Occipital lobe (tissue), 2 donors: ENCODE results near the gene SULT4A1. TPM values are rescaled to one million over a fixed set of nuclear protein-coding genes. Genes with fewer than 3 reads are reported as not detected.

ENCODE experiments used
- DNase-seq: peaks from one replicate; lab custom pipeline; 2025; lab: John Stamatoyannopoulos, UW
- total RNA-seq: library from RNA; depleted of rRNA; stranded (reverse); fragments of >200 nt; gene quantifications from one replicate; pipeline ENCODE4 v1.2.3, GENCODE V29; 2014

SULT4A1 gene
- total RNA-seq, 1 donor from 2014 or later = 51.6 TPM

DNA sequence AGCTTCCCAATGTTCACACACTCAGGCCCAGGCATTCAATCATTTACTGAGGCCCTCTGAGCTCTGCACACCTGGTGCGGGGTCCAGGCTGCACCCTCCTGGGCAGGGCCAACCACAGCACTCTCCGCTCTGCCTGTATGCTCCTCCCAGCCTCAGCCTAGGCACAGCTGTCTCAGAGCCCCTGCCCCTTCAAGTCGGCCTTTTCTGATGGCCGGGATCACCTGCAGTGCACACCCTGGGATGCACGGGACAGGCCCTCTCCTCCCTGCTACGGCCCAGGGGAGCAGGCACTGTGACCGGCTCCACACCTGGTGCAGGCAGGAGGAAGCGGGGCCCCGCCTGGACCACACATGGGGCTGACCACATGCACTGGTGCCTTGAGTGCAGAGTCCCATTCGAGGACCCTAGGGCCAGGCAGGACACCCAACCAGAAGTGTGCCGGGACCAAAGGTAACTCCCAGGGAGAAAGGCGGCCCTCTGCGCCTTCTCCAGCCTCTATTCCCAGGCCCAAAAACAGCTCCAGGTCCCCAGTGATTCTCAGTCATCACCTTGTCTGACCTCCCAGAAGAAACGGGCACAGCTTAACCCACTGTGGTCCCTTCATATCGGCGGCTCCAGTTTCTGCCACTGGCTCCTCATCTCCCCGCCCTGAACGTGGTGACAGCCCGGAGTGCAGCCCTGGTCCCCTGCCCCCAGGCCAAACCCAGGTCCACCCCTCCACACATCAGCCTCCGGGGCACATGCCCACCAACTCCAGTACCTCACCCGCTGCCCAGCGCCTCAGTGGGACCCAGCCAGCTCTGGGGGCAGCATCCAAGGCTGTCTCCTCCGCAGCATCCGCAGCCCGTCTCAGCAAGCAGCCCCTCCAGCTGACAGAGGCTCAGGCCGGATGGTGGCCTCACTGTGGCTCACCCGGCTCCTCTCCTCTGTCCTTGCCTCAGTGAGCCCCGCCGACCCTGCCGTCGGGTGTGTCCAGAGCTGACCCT lies 17.5 kb downstream of the SULT4A1 start:
- no peak for DNase-seq

DNA sequence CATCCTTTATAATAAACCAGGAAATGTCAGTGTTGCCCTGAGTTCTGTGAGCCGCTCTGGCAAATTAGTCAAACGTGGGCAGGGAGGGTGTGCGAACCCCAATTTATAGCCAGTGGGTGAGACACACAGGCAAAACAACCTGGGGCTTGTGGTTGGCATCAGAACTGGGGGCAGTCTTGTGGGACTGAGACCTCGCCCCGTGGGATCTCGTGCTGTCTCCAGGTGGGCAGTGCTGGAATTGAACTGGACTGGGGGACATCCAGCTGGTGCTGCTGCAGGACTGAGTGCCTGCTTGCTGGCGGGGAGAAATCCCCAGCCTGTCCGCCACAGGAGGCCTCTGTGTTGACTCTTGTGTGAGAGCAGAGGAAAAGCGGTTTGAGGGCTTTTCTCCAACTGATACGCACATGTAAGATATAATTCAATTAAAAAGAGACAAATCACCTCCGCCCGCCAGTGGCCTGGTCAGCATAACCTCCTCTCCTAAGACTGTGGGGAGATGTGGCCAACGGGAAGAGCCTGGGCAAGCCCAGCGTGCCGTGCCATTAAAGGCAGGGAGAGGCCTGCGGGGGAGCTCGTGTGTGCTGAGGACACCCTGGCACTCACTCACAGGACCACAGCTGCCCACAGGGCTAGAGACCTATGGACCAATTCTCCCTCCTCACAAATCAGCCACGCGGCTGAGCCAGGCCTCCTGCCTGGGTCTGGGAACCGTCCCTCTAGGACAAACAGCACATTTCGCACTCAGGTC lies 18.4 kb downstream of the SULT4A1 start:
- DNase-seq = no peak

GRCh38 chr22:43841742-43842141 lies 20.6 kb downstream of the SULT4A1 start:
- DNase-seq = no peak

- no peak for DNase-seq
Measured at GRCh38 chr22:43840851-43841250, 21.5 kb downstream of the SULT4A1 start.

DNA sequence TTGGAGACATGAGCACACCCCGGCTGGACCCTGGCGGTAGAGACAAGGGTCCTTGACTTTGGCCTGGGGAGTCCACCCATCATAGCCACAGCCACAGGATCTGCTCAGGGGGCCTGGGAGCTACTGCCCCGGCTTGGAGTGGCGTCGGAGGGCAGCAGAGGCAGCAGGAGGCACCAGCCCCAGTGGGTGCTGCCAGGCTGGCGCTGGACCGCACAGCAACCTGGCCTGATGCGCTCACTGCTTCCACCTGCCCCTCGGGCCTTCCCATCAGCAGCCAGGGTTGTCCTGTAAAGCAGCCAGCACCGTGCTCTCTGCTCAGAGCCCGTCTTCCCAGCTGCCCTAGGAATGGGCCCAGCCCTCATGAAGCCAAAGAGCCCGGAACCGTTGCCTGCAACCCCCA lies 21.9 kb downstream of the SULT4A1 start:
- no peak for DNase-seq

- no peak for DNase-seq
Measured at GRCh38 chr22:43839781-43840180, 22.5 kb downstream of the SULT4A1 start.

GRCh38 chr22:43838571-43839307 lies 23.6 kb downstream of the SULT4A1 start:
- DNase-seq = no peak

DNA sequence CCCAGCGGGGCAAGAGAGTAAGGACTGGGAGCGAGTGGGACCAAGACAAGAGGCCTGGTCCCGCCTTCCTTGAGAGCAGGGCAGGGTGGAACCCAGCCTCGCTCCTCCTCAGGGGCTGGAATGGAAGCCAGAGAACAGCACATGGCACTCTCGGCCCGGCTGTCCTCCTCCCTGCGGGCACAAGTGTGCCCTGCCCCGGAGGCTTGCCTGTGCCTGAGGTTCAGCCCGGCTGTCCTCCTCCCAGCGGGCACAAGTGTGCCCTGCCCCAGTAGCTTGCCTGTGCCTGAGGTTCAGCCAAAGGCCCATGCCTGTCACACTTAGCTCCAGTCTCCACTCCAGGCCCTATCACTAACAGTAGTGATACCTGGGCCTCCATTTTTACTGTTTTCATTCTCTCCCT lies 24.2 kb downstream of the SULT4A1 start:
- no peak for DNase-seq

GRCh38 chr22:43837666-43838065 lies 24.6 kb downstream of the SULT4A1 start:
- no peak for DNase-seq

DNA sequence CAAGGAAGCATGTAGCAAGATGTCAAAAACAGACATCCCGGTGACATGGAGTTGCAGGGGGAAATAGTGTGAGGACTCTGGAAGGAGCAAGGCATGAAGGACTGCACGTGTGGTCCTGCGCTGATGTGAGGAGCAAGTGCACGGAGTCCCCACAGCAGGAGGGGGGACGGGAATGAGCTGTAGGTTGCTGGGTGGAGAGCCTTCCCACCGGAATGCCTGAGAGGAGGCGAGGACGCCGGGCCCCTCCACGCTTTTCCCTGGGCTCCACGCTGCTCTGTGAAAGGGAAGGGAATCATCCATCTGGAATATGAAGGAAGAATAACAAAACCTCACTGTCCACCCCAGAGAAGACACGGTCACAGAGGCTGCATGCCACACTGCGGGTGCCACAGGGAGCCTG lies 26.6 kb downstream of the SULT4A1 start:
- no peak for DNase-seq

DNA sequence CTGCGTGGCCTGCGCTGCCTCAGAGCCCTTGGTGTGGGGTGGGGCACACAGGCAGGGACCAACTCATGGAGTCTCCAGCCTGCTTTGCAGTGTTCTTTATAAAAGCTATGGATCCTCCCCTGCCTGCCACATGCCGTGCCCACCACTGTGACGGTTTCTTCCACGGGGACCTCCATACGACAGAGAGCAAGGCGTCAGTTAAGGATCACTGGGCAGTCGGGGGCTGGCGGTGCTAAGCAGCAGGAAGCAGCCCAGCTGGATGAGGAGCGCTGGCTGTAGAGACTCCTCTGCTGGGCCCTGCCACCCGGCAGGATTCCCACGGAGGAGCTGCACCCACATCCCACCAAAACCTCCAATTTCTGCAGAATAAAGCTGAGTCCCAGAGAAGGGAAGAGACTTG lies 27.1 kb downstream of the SULT4A1 start:
- no peak for DNase-seq

- DNase-seq = no peak
Measured at GRCh38 chr22:43833286-43834240, 28.8 kb downstream of the SULT4A1 start.

DNA sequence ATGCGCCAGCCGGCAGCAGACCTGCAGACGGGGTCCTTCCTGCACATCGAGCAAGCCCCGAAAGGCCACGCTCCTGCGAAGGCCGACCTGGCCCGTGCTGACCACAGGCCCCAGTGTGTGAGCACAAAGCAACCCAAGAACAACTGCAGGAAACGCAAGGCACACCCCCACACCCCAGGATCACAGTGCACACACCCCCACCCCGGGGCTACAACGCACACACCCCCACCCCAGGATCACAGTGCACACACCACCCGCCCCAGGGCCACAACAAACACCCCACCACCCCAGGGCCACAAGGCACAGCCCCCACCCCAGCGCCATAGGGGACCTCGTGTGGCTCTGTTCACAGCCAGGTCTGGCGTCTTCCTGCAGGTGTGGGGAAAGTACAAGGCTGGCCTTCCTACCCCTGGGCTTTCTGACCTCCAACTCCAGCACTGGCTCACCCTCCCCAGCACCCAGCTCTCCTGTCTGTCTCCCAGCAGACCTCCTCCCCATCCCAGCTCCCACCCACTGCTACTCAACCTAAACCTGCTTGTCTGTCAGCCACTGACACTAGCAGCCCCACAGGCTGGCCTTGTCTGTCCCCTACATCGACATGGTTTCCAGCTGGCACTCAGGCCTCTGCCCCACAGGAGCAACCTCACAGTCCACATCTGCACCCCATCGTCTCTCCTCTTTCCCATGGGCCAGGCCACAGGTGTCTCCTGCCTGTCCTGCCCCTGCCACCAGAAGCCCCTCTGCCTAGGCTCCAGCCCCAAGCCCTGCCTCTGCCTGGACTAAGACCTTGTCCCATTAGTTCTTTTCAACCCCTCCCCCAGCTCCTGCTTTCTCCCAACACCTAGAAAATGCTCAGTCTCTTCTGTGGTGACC lies 29.7 kb downstream of the SULT4A1 start:
- no peak for DNase-seq

DNA sequence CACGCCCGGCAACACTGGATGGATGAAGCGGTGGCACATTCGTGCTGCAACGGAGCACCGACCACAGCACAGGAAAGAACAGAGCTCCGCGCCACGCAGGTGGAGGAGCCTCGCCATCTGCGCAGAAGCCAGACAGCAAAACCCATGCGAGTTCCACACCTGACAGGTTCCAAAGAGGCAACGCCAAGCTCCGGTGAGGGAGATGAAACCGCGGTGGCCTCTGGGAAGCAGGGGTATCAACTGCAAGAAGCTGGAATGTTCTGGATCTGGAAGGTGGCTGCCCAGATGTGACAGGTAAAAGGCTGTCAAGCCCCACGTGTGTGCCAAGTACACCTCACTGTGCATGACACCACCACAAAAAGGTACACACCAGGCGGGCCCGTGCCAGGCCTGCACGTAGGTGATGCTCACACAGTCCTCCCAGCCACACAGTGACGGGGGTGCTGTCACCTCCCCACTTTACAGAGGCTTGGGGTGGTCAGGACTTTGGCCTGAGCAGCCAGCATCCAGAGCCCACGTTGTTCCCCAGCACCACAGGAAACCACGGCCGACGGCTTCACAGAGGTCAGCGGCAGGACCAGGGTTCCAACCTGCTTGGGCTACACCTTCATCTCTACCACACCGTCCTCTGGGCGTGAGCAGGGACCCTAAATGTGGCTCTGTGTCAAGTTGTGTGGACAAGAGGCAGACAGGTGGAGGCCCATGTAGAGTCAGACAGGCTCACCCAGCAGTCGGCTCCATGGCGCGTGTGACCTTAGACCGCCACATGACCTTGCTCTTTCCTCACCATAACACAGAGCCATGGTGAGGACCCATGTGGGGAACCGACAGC lies 30.5 kb downstream of the SULT4A1 start:
- no peak for DNase-seq

GRCh38 chr22:43830931-43831560 lies 31.3 kb downstream of the SULT4A1 start:
- DNase-seq = no peak

DNA sequence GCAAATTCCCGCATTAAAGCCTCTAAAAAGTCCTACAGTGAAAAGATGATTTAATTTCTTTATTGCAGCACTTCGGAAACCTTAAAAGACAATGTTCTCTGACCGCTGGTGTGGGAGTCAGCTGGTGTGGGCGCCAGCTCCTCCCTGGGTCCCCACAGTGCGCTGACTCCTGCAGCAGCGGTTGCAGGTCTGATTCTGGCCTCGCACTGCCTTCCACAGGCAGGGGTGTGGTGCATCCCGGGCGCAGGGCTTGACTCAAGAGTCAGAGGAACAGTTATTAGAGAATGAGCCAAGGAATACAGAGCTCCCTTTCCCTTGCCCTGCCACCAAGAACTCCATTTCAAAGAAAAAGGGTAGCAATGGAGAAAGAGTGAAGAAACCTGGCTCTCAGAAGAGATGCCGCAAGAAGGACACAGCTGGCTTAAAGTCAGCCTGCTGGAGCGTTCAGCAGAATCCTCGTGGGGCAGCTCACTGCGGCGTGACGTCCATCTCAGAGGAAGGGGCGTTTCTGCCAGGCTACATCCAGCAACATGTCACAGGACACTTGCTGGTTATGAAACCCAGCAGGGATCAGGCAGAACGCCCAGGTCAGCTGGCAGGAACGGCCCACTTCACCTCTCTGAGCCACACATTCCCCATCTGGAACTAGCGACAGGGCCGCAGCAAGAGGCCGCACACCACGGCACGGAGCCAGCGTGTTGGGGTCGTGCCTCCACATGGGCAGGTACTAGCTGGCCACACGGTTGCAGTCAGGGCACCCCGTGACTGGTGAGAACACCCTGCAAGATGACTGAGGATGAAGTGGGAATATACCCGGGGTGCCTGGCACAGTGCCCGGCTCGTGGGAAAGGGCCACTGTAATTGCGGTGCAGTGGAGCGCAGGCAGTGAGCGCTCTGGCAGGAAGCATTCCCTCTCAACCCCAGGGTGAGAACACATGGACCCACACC lies 32.1 kb downstream of the SULT4A1 start:
- no peak for DNase-seq
